Sciatic nerve (tissue), 2 donors: ENCODE results near the gene CCDC120. TPM values are rescaled to one million over a fixed set of nuclear protein-coding genes. Genes with fewer than 3 reads are reported as not detected.

ENCODE experiments used
- ATAC-seq: fragments of 200-7000 bp; cut with Tn5 transposase; one replicate; pipeline ENCODE4 v1.9.1; 2020; ENCODE audit warnings: mild to moderate bottlenecking, moderate library complexity
- DNase-seq: peaks from one replicate; pipeline ENCODE4 v3.0.0-alpha.2; 2020; ENCODE audit warnings: low spot score
- intact Hi-C: fragments of 100-400 bp; cut with DNase I; formaldehyde crosslinking; loops from one replicate; pipeline ENCODE4 v1.14.2; 2022
- total RNA-seq: library from RNA; stranded (reverse); fragmentation: NEBNext Ultra II Directional; extraction: Animal tissue kit (Norgen Biotek cat#: 25700); gene quantifications from one replicate; pipeline ENCODE4 v1.2.1, GENCODE V29; 2021
- donor health status: DM: no; HTN: no; CAD: no.
- donor health status: DM: no; HTN: no; CAD: no.

The CCDC120 gene
- total RNA-seq, 1 donor from 2014 or later: 7.9 TPM

GRCh38 chrX:49059681-49060085, 884 bp downstream of the CCDC120 start:
- DNase-seq: no peak
- no peak for ATAC-seq

GRCh38 chrX:49060914-49061313, 2.1 kb downstream of the CCDC120 start:
- DNase-seq (no peak), ATAC-seq (no peak)
- intact Hi-C loops: no loop called here

More at GRCh38 chrX:49059681-49060085, 884 bp downstream of the CCDC120 start:
- intact Hi-C loops: no loop called here

- ATAC-seq: no peak
- intact Hi-C loops: no loop called here
- DNase-seq: no peak
Observed at GRCh38 chrX:49061490-49061889, 2.7 kb downstream of the CCDC120 start.

- ATAC-seq (no peak), DNase-seq (no peak)
- intact Hi-C loops: no loop called here
Observed at GRCh38 chrX:49061916-49062315, 3.1 kb downstream of the CCDC120 start.

GRCh38 chrX:49063715-49064114, 4.9 kb downstream of the CCDC120 start:
- ATAC-seq (no peak), DNase-seq (no peak)
- intact Hi-C loops: no loop called here

- DNase-seq: no peak
- no peak for ATAC-seq
- intact Hi-C loops: no loop called here
Observed at GRCh38 chrX:49064303-49064702, 5.5 kb downstream of the CCDC120 start.

GRCh38 chrX:49064735-49065134, 5.9 kb downstream of the CCDC120 start:
- ATAC-seq: no peak
- no peak for DNase-seq
- intact Hi-C loops: no loop called here

GRCh38 chrX:49066278-49066677, 7.5 kb downstream of the CCDC120 start:
- DNase-seq: no peak
- intact Hi-C loops: no loop called here
- ATAC-seq: no peak

- intact Hi-C loops: no loop called here
- ATAC-seq: no peak
- DNase-seq: no peak
Observed at GRCh38 chrX:49066690-49067089, 7.9 kb downstream of the CCDC120 start.

- DNase-seq (no peak), ATAC-seq (no peak)
- intact Hi-C loops: no loop called here
Observed at GRCh38 chrX:49067285-49068120, 8.7 kb downstream of the CCDC120 start.

- ATAC-seq (no peak), DNase-seq (no peak)
- intact Hi-C loops: no loop called here
Observed at GRCh38 chrX:49069038-49069437, 10.2 kb downstream of the CCDC120 start.

GRCh38 chrX:49070988-49071387, 12.2 kb downstream of the CCDC120 start:
- ATAC-seq (no peak), DNase-seq (no peak)
- intact Hi-C loops: no loop called here

- intact Hi-C loops: no loop called here
- ATAC-seq (peak; percentile 82), DNase-seq (peak; percentile 86)
Observed at GRCh38 chrX:49071877-49072711, 13.3 kb downstream of the CCDC120 start.

GRCh38 chrX:49072712-49073095, 13.9 kb downstream of the CCDC120 start:
- no peak for DNase-seq
- intact Hi-C loops: no loop called here
- ATAC-seq: no peak

- ATAC-seq (peak; percentile 95), DNase-seq (peak; percentile 94)
- intact Hi-C loops: no loop called here
Observed at GRCh38 chrX:49073601-49074575, 15.1 kb downstream of the CCDC120 start, which contains the start of gene PRAF2. PRAF2 (minus strand) TSS chrX:49074002; CDS start chrX:49073987, 15 bp downstream.

- intact Hi-C loops: no loop called here
- DNase-seq (no peak), ATAC-seq (no peak)
Observed at GRCh38 chrX:49075347-49075746, 16.5 kb downstream of the CCDC120 start.

GRCh38 chrX:49077941-49078340, 19.1 kb downstream of the CCDC120 start:
- ATAC-seq: no peak
- no peak for DNase-seq
- intact Hi-C loops: no loop called here

- DNase-seq: peak; percentile 82
- peak; percentile 93 for ATAC-seq
- intact Hi-C loops: no loop called here
Observed at GRCh38 chrX:49079489-49080428, 21.0 kb downstream of the CCDC120 start, which contains the start of gene WDR45. WDR45 (minus strand) TSS chrX:49079887; CDS start chrX:49078095, 1,792 bp downstream.
